ENCODE measurements around the gene DOCK3. TPM values are rescaled to one million over a fixed set of nuclear protein-coding genes. Genes with fewer than 3 reads are reported as not detected.
"Not testable (repeated sequence)": the region's sequence is repeated elsewhere in the genome, so short reads cannot be mapped to it uniquely, and the experiment has no call there.

Gene DOCK3
- total RNA-seq, 1 donor from 2014 or later, result 0.52 TPM

- Histone ChIP-seq H3K36me3 (ENCODE audit: control insufficient read depth in 3 of 3, insufficient read depth in 3 of 3, low read length in 3 of 3) (no peaks in the 10 kb centered on the region), H3K27ac (ENCODE audit: low read depth, low read length) (no peak overlapping the region)
These were observed 571.1 kb downstream of the DOCK3 start for GRCh38 chr3:51245867-51246266.

DNA sequence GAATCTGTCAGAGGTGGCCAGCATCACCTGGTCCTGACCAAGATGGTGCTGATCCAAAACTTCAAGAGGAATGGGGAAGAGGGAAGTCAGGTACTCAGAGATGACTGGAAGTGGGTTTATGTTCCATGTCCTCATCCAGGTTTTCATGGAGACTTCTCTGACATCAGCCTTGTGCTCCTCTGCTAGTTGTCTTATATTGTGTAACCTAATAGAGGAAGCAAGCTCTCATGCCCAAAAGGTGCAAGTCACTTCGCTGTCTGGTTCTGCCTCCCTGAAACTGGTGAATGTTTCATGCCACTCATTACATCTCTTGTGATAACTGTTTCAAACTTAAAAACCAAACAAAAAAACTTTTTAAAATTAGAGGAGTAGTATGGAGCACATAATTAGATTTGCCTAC, 583.1 kb downstream of the DOCK3 start:
- no peaks in the 10 kb centered on the region for H3K27me3 ChIP-seq (ENCODE audit: control insufficient read depth in 3 of 3, insufficient read depth in 3 of 3, low read length in 3 of 3)
- no peaks in the 10 kb centered on the region for H3K36me3 ChIP-seq (ENCODE audit: control insufficient read depth in 3 of 3, insufficient read depth in 3 of 3, low read length in 3 of 3)
- H3K4me3 ChIP-seq (ENCODE audit: low read length in 3 of 3), result no peak overlapping the region
- H3K9me3 ChIP-seq (ENCODE audit: control insufficient read depth in 3 of 3, low read length in 3 of 3), result no peaks in the 10 kb centered on the region
- no peaks in the 10 kb centered on the region for H3K4me1 ChIP-seq (ENCODE audit: control insufficient read depth in 3 of 3, insufficient read depth in 3 of 3, low read length in 3 of 3)
- H3K27ac ChIP-seq (ENCODE audit: low read depth, low read length), result no peak overlapping the region
- no peak overlapping the region for H3K9ac ChIP-seq (ENCODE audit: low read depth in 1 of 3, low read length in 3 of 3)

More at GRCh38 chr3:51245867-51246266, 571.1 kb downstream of the DOCK3 start:
- Histone ChIP-seq H3K9ac (ENCODE audit: low read depth in 1 of 3, low read length in 3 of 3) (no peak overlapping the region), H3K4me1 (ENCODE audit: control insufficient read depth in 3 of 3, insufficient read depth in 3 of 3, low read length in 3 of 3) (no peaks in the 10 kb centered on the region), H3K27me3 (ENCODE audit: control insufficient read depth in 3 of 3, insufficient read depth in 3 of 3, low read length in 3 of 3) (no peaks in the 10 kb centered on the region), H3K4me3 (ENCODE audit: low read length in 3 of 3) (no peak overlapping the region), H3K9me3 (ENCODE audit: control insufficient read depth in 3 of 3, low read length in 3 of 3) (no peaks in the 10 kb centered on the region)

DNA sequence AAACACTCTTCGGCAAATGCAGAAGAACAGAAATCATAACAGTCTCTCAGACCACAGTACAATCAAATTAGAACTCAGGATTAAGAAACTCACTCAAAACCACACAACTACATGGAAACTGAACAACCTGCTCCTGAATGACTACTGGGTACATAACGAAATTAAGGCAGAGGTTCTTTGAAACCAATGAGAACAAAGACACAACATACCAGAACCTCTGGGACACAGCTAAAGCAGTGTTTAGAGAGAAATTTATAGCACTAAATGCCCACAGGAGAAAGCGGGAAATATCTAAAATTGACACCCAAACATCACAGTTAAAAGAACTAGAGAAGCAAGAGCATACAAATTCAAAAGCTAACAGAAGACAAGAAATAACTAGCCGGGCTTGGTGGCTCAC, 589.4 kb downstream of the DOCK3 start:
- H3K9ac ChIP-seq (ENCODE audit: low read depth in 1 of 3, low read length in 3 of 3); H3K9me3 ChIP-seq (ENCODE audit: control insufficient read depth in 3 of 3, low read length in 3 of 3); H3K36me3 ChIP-seq (ENCODE audit: control insufficient read depth in 3 of 3, insufficient read depth in 3 of 3, low read length in 3 of 3); H3K4me3 ChIP-seq (ENCODE audit: low read length in 3 of 3); H3K4me1 ChIP-seq (ENCODE audit: control insufficient read depth in 3 of 3, insufficient read depth in 3 of 3, low read length in 3 of 3); H3K27me3 ChIP-seq (ENCODE audit: control insufficient read depth in 3 of 3, insufficient read depth in 3 of 3, low read length in 3 of 3); H3K27ac ChIP-seq (ENCODE audit: low read depth, low read length): not testable (repeated sequence)

DNA sequence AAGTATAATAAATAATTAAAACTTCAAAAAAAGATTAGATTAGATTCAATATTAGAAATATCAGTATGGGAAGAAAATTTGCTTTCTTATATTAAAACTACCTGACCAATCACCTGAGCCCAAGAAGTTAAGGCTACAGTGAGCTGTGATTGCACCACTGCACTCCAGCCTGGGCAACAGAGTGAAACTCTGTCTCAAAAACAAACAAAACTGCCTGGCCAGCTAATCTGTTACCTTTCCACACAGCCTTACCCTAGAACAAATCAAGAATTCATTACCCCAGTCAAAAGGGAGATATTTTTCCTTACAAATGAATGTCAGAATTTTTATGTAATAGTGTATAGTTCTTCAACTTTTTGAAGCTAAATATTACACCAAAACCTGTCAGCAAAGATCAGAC, 593.4 kb downstream of the DOCK3 start:
- Histone ChIP-seq H3K27me3 (ENCODE audit: control insufficient read depth in 3 of 3, insufficient read depth in 3 of 3, low read length in 3 of 3) (no peaks in the 10 kb centered on the region), H3K9ac (ENCODE audit: low read depth in 1 of 3, low read length in 3 of 3) (no peak overlapping the region), H3K27ac (ENCODE audit: low read depth, low read length) (no peak overlapping the region), H3K9me3 (ENCODE audit: control insufficient read depth in 3 of 3, low read length in 3 of 3) (no peaks in the 10 kb centered on the region), H3K4me3 (ENCODE audit: low read length in 3 of 3) (no peak overlapping the region), H3K36me3 (ENCODE audit: control insufficient read depth in 3 of 3, insufficient read depth in 3 of 3, low read length in 3 of 3) (no peaks in the 10 kb centered on the region), H3K4me1 (ENCODE audit: control insufficient read depth in 3 of 3, insufficient read depth in 3 of 3, low read length in 3 of 3) (no peaks in the 10 kb centered on the region)

GRCh38 chr3:51269466-51269865, 594.7 kb downstream of the DOCK3 start:
- Histone ChIP-seq H3K27ac (ENCODE audit: low read depth, low read length) (no peak overlapping the region), H3K9me3 (ENCODE audit: control insufficient read depth in 3 of 3, low read length in 3 of 3) (no peaks in the 10 kb centered on the region), H3K36me3 (ENCODE audit: control insufficient read depth in 3 of 3, insufficient read depth in 3 of 3, low read length in 3 of 3) (no peaks in the 10 kb centered on the region), H3K4me1 (ENCODE audit: control insufficient read depth in 3 of 3, insufficient read depth in 3 of 3, low read length in 3 of 3) (no peaks in the 10 kb centered on the region), H3K9ac (ENCODE audit: low read depth in 1 of 3, low read length in 3 of 3) (no peak overlapping the region), H3K4me3 (ENCODE audit: low read length in 3 of 3) (no peak overlapping the region), H3K27me3 (ENCODE audit: control insufficient read depth in 3 of 3, insufficient read depth in 3 of 3, low read length in 3 of 3) (no peaks in the 10 kb centered on the region)

DNA sequence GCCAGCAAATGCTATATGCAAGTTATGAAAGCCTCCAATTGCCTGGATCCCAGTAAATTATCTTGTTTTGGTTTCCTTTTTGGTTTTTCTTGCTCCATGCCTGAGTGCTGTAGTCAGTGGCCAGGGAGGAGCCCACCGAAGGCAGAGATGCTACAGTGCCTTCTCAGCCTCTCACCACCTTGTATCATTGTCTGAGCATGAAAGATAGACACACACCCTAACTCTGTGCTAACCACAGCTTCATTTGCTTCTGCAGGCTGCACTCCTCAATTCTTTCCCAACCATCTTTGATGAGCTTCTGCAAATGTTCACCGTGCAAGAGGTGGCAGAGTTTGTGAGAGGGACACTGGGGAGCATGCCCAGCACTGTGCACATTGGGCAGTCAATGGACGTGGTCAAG, 595.8 kb downstream of the DOCK3 start:
- Histone ChIP-seq H3K9me3 (ENCODE audit: control insufficient read depth in 3 of 3, low read length in 3 of 3) (no peaks in the 10 kb centered on the region), H3K27ac (ENCODE audit: low read depth, low read length) (no peak overlapping the region), H3K36me3 (ENCODE audit: control insufficient read depth in 3 of 3, insufficient read depth in 3 of 3, low read length in 3 of 3) (no peaks in the 10 kb centered on the region), H3K4me3 (ENCODE audit: low read length in 3 of 3) (no peak overlapping the region), H3K4me1 (ENCODE audit: control insufficient read depth in 3 of 3, insufficient read depth in 3 of 3, low read length in 3 of 3) (no peaks in the 10 kb centered on the region), H3K9ac (ENCODE audit: low read depth in 1 of 3, low read length in 3 of 3) (no peak overlapping the region), H3K27me3 (ENCODE audit: control insufficient read depth in 3 of 3, insufficient read depth in 3 of 3, low read length in 3 of 3) (peaks cover 0 to 4% (median 0%) of the 10 kb centered on the region in 3 donors)

DNA sequence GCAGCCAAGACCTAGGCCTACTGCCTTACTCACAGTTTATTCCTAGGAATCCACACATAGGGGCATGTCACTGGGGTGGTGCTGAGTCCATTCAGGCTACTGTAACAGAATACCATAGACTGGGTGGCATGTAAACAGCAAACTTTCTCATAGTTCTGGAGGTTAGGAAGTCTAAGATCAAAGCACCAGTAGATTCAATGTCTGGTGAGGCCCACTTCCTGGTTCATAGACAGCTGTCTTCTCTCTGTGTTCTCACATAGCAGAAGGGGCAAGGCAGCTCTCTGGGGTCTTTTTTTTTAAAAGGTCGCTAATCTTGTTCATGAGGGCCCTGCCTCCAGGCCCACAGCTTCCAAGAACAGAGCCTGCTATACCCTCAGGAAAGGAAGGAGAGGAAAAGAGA, 596.4 kb downstream of the DOCK3 start:
- H3K36me3 ChIP-seq (ENCODE audit: control insufficient read depth in 3 of 3, insufficient read depth in 3 of 3, low read length in 3 of 3), result no peaks in the 10 kb centered on the region
- no peak overlapping the region for H3K4me3 ChIP-seq (ENCODE audit: low read length in 3 of 3)
- peaks cover 0 to 4% (median 0%) of the 10 kb centered on the region in 3 donors for H3K27me3 ChIP-seq (ENCODE audit: control insufficient read depth in 3 of 3, insufficient read depth in 3 of 3, low read length in 3 of 3)
- no peak overlapping the region for H3K27ac ChIP-seq (ENCODE audit: low read depth, low read length)
- H3K9ac ChIP-seq (ENCODE audit: low read depth in 1 of 3, low read length in 3 of 3), result no peak overlapping the region
- no peaks in the 10 kb centered on the region for H3K9me3 ChIP-seq (ENCODE audit: control insufficient read depth in 3 of 3, low read length in 3 of 3)
- no peaks in the 10 kb centered on the region for H3K4me1 ChIP-seq (ENCODE audit: control insufficient read depth in 3 of 3, insufficient read depth in 3 of 3, low read length in 3 of 3)

DNA sequence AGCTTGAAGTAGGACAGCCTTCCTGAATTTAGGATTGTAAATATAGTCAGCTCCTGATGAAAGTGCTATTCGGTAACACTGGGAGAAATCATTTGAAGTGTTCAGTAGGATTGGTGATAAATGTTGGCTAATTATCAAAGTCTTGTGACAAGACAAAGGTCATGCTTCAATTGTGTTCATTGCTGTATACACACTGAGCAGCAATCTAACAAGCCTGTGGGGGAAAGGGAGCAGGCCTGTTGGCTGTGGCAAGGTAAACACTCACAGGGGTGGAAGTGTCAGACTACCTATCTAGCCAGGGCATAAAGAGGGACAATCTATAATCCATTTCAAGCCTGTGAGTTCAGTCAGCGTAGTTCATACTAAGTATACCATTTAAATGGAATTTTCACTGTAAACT, 599.3 kb downstream of the DOCK3 start:
- no peak overlapping the region for H3K27ac ChIP-seq (ENCODE audit: low read depth, low read length)
- H3K4me1 ChIP-seq (ENCODE audit: control insufficient read depth in 3 of 3, insufficient read depth in 3 of 3, low read length in 3 of 3), result no peaks in the 10 kb centered on the region
- no peaks in the 10 kb centered on the region for H3K36me3 ChIP-seq (ENCODE audit: control insufficient read depth in 3 of 3, insufficient read depth in 3 of 3, low read length in 3 of 3)
- H3K9ac ChIP-seq (ENCODE audit: low read depth in 1 of 3, low read length in 3 of 3), result no peak overlapping the region
- H3K4me3 ChIP-seq (ENCODE audit: low read length in 3 of 3), result no peak overlapping the region
- peaks cover 0 to 4% (median 0%) of the 10 kb centered on the region in 3 donors for H3K27me3 ChIP-seq (ENCODE audit: control insufficient read depth in 3 of 3, insufficient read depth in 3 of 3, low read length in 3 of 3)
- H3K9me3 ChIP-seq (ENCODE audit: control insufficient read depth in 3 of 3, low read length in 3 of 3), result no peaks in the 10 kb centered on the region

- peaks cover 0 to 4% (median 0%) of the 10 kb centered on the region in 3 donors for H3K27me3 ChIP-seq (ENCODE audit: control insufficient read depth in 3 of 3, insufficient read depth in 3 of 3, low read length in 3 of 3)
- no peak overlapping the region for H3K27ac ChIP-seq (ENCODE audit: low read depth, low read length)
- no peaks in the 10 kb centered on the region for H3K36me3 ChIP-seq (ENCODE audit: control insufficient read depth in 3 of 3, insufficient read depth in 3 of 3, low read length in 3 of 3)
These were observed 600.5 kb downstream of the DOCK3 start for GRCh38 chr3:51275111-51275805.

GRCh38 chr3:51276046-51276445, 601.3 kb downstream of the DOCK3 start:
- no peak overlapping the region for H3K27ac ChIP-seq (ENCODE audit: low read depth, low read length)
- H3K9me3 ChIP-seq (ENCODE audit: control insufficient read depth in 3 of 3, low read length in 3 of 3), result no peaks in the 10 kb centered on the region
- H3K4me1 ChIP-seq (ENCODE audit: control insufficient read depth in 3 of 3, insufficient read depth in 3 of 3, low read length in 3 of 3), result no peaks in the 10 kb centered on the region
- H3K36me3 ChIP-seq (ENCODE audit: control insufficient read depth in 3 of 3, insufficient read depth in 3 of 3, low read length in 3 of 3), result no peaks in the 10 kb centered on the region
- no peak overlapping the region for H3K4me3 ChIP-seq (ENCODE audit: low read length in 3 of 3)
- peaks cover 0 to 4% (median 0%) of the 10 kb centered on the region in 3 donors for H3K27me3 ChIP-seq (ENCODE audit: control insufficient read depth in 3 of 3, insufficient read depth in 3 of 3, low read length in 3 of 3)
- no peak overlapping the region for H3K9ac ChIP-seq (ENCODE audit: low read depth in 1 of 3, low read length in 3 of 3)

More at GRCh38 chr3:51275111-51275805, 600.5 kb downstream of the DOCK3 start:
- no peak overlapping the region for H3K9ac ChIP-seq (ENCODE audit: low read depth in 1 of 3, low read length in 3 of 3)
- H3K4me3 ChIP-seq (ENCODE audit: low read length in 3 of 3), result no peak overlapping the region
- no peaks in the 10 kb centered on the region for H3K9me3 ChIP-seq (ENCODE audit: control insufficient read depth in 3 of 3, low read length in 3 of 3)
- no peaks in the 10 kb centered on the region for H3K4me1 ChIP-seq (ENCODE audit: control insufficient read depth in 3 of 3, insufficient read depth in 3 of 3, low read length in 3 of 3)
